Colonic mucosa (tissue), 4 donors: ENCODE data around the gene FOXP1. TPM values are rescaled to one million over a fixed set of nuclear protein-coding genes. Genes with fewer than 3 reads are reported as not detected.

Experiments
- DNase-seq: peaks from one replicate; pipeline ENCODE4 v3.0.0-alpha.2; 2020
- H3K27ac ChIP-seq: fragments of 200-600 bp; one replicate; pipeline ENCODE4 v1.8.0; 2021
- H3K27me3 ChIP-seq: fragments of 200-600 bp; one replicate; pipeline ENCODE4 v1.8.0; 2021
- H3K36me3 ChIP-seq: fragments of 200-600 bp; one replicate; pipeline ENCODE4 v1.8.0; 2021
- H3K4me1 ChIP-seq: fragments of 200-600 bp; one replicate; pipeline ENCODE4 v1.8.0; 2021; ENCODE audit warnings: mild to moderate bottlenecking
- H3K4me3 ChIP-seq: fragments of 200-600 bp; one replicate; pipeline ENCODE4 v1.8.0; 2021
- H3K9ac ChIP-seq, 2 donors: one replicate each; pipeline ENCODE4 v1.7.0; 2013; ENCODE audit warnings: control low read depth in 2 of 2, low read depth in 2 of 2, low read length in 2 of 2
- H3K9me3 ChIP-seq: fragments of 200-600 bp; one replicate; pipeline ENCODE4 v1.8.0; 2021
- CTCF ChIP-seq: fragments of 200-600 bp; IDR thresholded peaks from one replicate; pipeline ENCODE4 v1.8.0; 2022; ENCODE audit warnings: antibody characterized with exemption, mild to moderate bottlenecking
- intact Hi-C: fragments of 100-400 bp; cut with DNase I; formaldehyde crosslinking; loops from one replicate; pipeline ENCODE4 v1.14.1; 2022
- total RNA-seq, 2 donors: library from RNA; stranded (reverse); fragmentation: NEBNext Ultra II Directional in 1 of 2; extraction: Animal tissue kit (Norgen Biotek cat#: 25700) in 1 of 2; gene quantifications; one replicate each; pipeline ENCODE4 v1.2.1, GENCODE V29; 2021
- donor health status: healthy.
- donor health status: DM: no; HTN: no; CAD: no.
- donor health status: DM: no; HTN: no; CAD: no.

Gene FOXP1
- total RNA-seq, 2 donors from 2014 or later = 127 to 128 TPM

GRCh38 chr3:71389911-71390573 is 193.5 kb downstream of the FOXP1 start:
- TF ChIP-seq CTCF = no peak
- H3K4me1 ChIP-seq = peaks cover 4% of the 10 kb centered on the region
- no peaks in the 10 kb centered on the region for H3K27me3 ChIP-seq
- peak overlapping the region; percentile 39 for H3K27ac ChIP-seq
- DNase-seq = peak; percentile 75
- H3K36me3 ChIP-seq = no peaks in the 10 kb centered on the region
- H3K4me3 ChIP-seq = no peak overlapping the region
- intact Hi-C loops = no loop called here
- peak overlapping the region in 1 of 2 donors; percentile 78 for H3K9ac ChIP-seq
- H3K9me3 ChIP-seq = no peaks in the 10 kb centered on the region

DNA sequence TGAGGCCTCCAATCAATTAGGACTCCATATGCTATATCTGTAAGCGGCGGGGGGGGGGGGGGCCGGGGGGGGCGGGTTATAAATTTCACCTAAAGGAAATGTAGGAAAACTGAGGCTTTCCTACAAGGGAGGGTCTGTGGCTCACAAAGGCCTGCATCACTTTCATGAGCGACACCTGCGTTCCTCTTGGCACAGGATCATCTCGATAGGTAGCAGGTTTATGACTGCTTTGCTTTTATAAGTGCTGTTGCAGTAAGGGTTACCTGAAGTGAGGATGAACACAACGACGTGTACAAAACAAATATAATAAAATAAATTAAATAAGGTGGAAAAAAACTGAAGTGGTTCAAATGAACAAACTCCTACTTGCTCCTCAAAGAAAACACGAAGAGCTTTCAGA is 194.3 kb downstream of the FOXP1 start:
- no peak for TF ChIP-seq CTCF
- peak; percentile 60 for DNase-seq
- Histone ChIP-seq H3K27me3 (no peaks in the 10 kb centered on the region), H3K4me1 (peaks cover 4% of the 10 kb centered on the region), H3K4me3 (no peak overlapping the region), H3K9ac (no peak overlapping the region), H3K9me3 (no peaks in the 10 kb centered on the region), H3K27ac (peak overlapping the region; percentile 39), H3K36me3 (no peaks in the 10 kb centered on the region)
- intact Hi-C loops = no loop called here

DNA sequence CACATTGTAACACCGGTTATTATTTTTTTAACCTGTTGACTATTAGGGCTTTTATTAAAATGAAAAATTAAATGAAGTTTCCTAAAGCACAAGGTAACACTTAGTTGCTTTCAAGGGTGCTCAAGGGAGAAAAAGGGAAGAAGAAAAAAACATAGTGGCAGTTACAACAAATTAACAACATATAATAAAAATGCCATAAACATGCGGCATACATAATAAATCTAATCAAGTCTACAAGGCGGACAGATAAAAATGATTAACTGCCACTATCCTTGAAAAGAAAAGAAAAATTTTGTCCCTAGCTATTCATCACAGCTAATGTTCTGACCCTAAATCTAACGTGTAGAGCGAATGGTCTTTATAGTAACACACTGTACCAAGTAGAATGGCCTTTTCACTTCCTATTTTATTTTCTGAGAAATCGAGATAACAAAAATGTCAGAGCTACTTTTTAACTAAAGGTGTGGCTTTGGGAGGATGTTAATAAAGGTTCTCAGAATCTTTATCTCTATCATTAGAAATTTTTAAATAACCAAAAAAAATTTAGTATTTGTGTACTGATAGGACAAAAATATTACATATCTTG is 194.9 kb downstream of the FOXP1 start:
- Histone ChIP-seq H3K27ac (no peak overlapping the region), H3K27me3 (no peaks in the 10 kb centered on the region), H3K9me3 (no peaks in the 10 kb centered on the region), H3K36me3 (no peaks in the 10 kb centered on the region), H3K4me3 (no peak overlapping the region), H3K4me1 (peaks cover 4% of the 10 kb centered on the region), H3K9ac (no peak overlapping the region)
- intact Hi-C loops = no loop called here
- DNase-seq = no peak
- no peak for TF ChIP-seq CTCF

DNA sequence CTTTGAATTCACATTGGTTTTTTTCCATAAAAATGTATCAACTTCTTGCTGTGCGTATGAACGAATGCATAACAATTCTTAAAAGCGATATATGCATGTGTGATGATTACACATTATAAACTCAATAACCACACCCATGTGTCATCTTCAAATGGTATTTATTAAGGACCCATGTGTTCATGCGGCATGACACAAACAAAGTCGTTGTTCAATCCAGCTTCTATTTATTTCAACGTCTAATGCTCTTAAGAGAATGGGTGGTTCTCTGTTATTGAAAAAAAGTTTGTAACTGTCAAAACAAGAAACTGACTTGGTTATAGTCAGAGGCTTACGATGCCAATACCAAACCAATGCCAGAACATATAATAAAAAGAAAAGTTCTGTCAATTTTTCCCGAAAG is 195.9 kb downstream of the FOXP1 start:
- H3K9ac ChIP-seq = no peak overlapping the region
- no peak overlapping the region for H3K4me3 ChIP-seq
- H3K9me3 ChIP-seq = no peaks in the 10 kb centered on the region
- H3K36me3 ChIP-seq = no peaks in the 10 kb centered on the region
- H3K4me1 ChIP-seq = peaks cover 4% of the 10 kb centered on the region
- no peaks in the 10 kb centered on the region for H3K27me3 ChIP-seq
- no peak overlapping the region for H3K27ac ChIP-seq
- intact Hi-C loops = no loop called here
- no peak for DNase-seq
- TF ChIP-seq CTCF = no peak

- Histone ChIP-seq H3K4me3 (no peak overlapping the region), H3K9me3 (no peaks in the 10 kb centered on the region), H3K27me3 (no peaks in the 10 kb centered on the region), H3K36me3 (no peaks in the 10 kb centered on the region), H3K9ac (no peak overlapping the region), H3K4me1 (peaks cover 4% of the 10 kb centered on the region), H3K27ac (no peak overlapping the region)
- TF ChIP-seq CTCF = no peak
- intact Hi-C loops = no loop called here
- DNase-seq = no peak
Measured at GRCh38 chr3:71384837-71385716, 198.5 kb downstream of the FOXP1 start.
